Common myeloid progenitor, CD34-positive (primary cell): ENCODE results near the gene FEV.

Experiments
- CTCF ChIA-PET: fragments of 350-600 bp; sonication (Branson Sonifier 250); formaldehyde crosslinking; loops from one replicate; lab custom pipeline; 2021; ENCODE audit warnings: antibody characterized with exemption; lab: Charles Lee
- POLR2A ChIA-PET: fragments of 350-600 bp; sonication (Branson Sonifier 250); formaldehyde crosslinking; loops from one replicate; lab custom pipeline; 2021; ENCODE audit warnings: antibody characterized with exemption; lab: Charles Lee
- DNase-seq, 3 donors: peaks; one replicate each; pipeline versions ENCODE4 v3.0.0 to v3.0.0-alpha.2; 2013
- H3K27ac ChIP-seq, 2 experiments: 1 replicate in 1 of 2; 2 replicates in 1 of 2; pipeline ENCODE4 v1.7.0; 2013; ENCODE audit warnings: inconsistent platforms in 2 of 2, low read length in 2 of 2, mild to moderate bottlenecking in 2 of 2, low read depth in 1 of 2, moderate library complexity in 1 of 2; ENCODE audit not compliant: severe bottlenecking in 2 of 2, insufficient read depth in 1 of 2, poor library complexity in 1 of 2
- H3K27me3 ChIP-seq, 5 experiments: replicated peaks in 2 of 5; 1 replicate in 3 of 5; 2 replicates in 2 of 5; pipeline versions ENCODE4 v1.6.1 to v1.7.0; 2013; ENCODE audit warnings: low read length in 4 of 5, mild to moderate bottlenecking in 2 of 5, moderate library complexity in 2 of 5, inconsistent platforms in 1 of 5; ENCODE audit not compliant: insufficient read depth in 5 of 5, control insufficient read depth in 4 of 5
- H3K36me3 ChIP-seq, 4 experiments: 1 replicate in 2 of 4; 2 replicates in 2 of 4; pipeline versions ENCODE4 v1.6.1 to v1.7.0; 2013; ENCODE audit warnings: low read length in 3 of 4, control low read depth in 1 of 4, mild to moderate bottlenecking in 1 of 4; ENCODE audit not compliant: control insufficient read depth in 4 of 4, insufficient read depth in 4 of 4
- H3K4me1 ChIP-seq, 4 experiments: 1 replicate in 3 of 4; 2 replicates in 1 of 4; pipeline versions ENCODE4 v1.6.1 to v1.7.1; 2013; ENCODE audit warnings: low read length in 3 of 4, mild to moderate bottlenecking in 3 of 4, control low read depth in 1 of 4, inconsistent platforms in 1 of 4, moderate library complexity in 1 of 4; ENCODE audit not compliant: control insufficient read depth in 4 of 4, insufficient read depth in 4 of 4; ENCODE audit errors: control extremely low read depth in 1 of 4
- H3K4me3 ChIP-seq, 7 experiments: 1 replicate in 4 of 7; 2 replicates in 3 of 7; pipeline versions ENCODE4 v1.5.1 to v1.7.0; 2013; ENCODE audit warnings: mild to moderate bottlenecking in 7 of 7, low read length in 6 of 7, moderate library complexity in 6 of 7, inconsistent platforms in 2 of 7, low read depth in 2 of 7, control low read depth in 1 of 7; ENCODE audit not compliant: insufficient read depth in 4 of 7, control insufficient read depth in 1 of 7; ENCODE audit errors: extremely low read depth in 1 of 7
- H3K9me3 ChIP-seq, 5 experiments: 1 replicate in 4 of 5; 2 replicates in 1 of 5; pipeline versions ENCODE4 v1.6.1 to v1.7.1; 2013; ENCODE audit warnings: low read length in 4 of 5, mild to moderate bottlenecking in 2 of 5, inconsistent platforms in 1 of 5, low read depth in 1 of 5, moderate library complexity in 1 of 5; ENCODE audit not compliant: control insufficient read depth in 4 of 5, insufficient read depth in 2 of 5; ENCODE audit errors: control extremely low read depth in 1 of 5
- WGBS: methylation state at CpG from one replicate; pipeline ENCODE4 v1.1.5; 2013; ENCODE audit not compliant: insufficient coverage; 5-methylcytosine and 5-hydroxymethylcytosine counted together

The FEV gene

GRCh38 chr2:218979846-218980734, 4.9 kb downstream of the FEV start:
- DNase-seq = peak; percentile 87 to 93 (median 91)
- Histone ChIP-seq H3K4me1 (peaks cover 0 to 44% (median 24%) of the 10 kb centered on the region in 4 experiments), H3K36me3 (no peaks in the 10 kb centered on the region), H3K4me3 (peak overlapping the region in 4 of 7 experiments; percentile 19 to 74 (median 52)), H3K27me3 (peaks cover 9 to 92% (median 32%) of the 10 kb centered on the region in 5 experiments), H3K9me3 (no peaks in the 10 kb centered on the region), H3K27ac (no peak overlapping the region)
- ChIA-PET CTCF (interaction anchor here (0.6 to 5.6 kb wide), 29 partner anchors 9 to 180 kb away, joined by 3 to 48 read pairs (median 5); partner anchors contain the start of genes CRYBA2 and WNT6), POLR2A (no interaction called here)
- 0% methylated on average over 27 of the region's 39 CpGs for WGBS

- peaks cover 5 to 77% (median 21%) of the 10 kb centered on the region in 5 experiments for H3K27me3 ChIP-seq
These were observed 9.8 kb downstream of the FEV start for GRCh38 chr2:218975060-218975777.

GRCh38 chr2:218970894-218971293, 14.1 kb downstream of the FEV start:
- CTCF ChIA-PET = interaction anchor here (0.8 to 1.0 kb wide), 2 partner anchors 9 to 32 kb away, joined by 3 read pairs; no protein-coding TSS in a partner anchor
- H3K4me1 ChIP-seq = no peaks in the 10 kb centered on the region
- DNase-seq = no peak
- H3K9me3 ChIP-seq = no peaks in the 10 kb centered on the region
- no peak overlapping the region for H3K27ac ChIP-seq
- no peak overlapping the region for H3K4me3 ChIP-seq
- H3K36me3 ChIP-seq = no peaks in the 10 kb centered on the region
- 29% methylated on average over 1 of the region's 1 CpG for WGBS
- POLR2A ChIA-PET = no interaction called here
- H3K27me3 ChIP-seq = peaks cover 3 to 75% (median 16%) of the 10 kb centered on the region in 5 experiments

More at GRCh38 chr2:218975060-218975777, 9.8 kb downstream of the FEV start:
- WGBS = 100% methylated on average over 1 of the region's 4 CpGs
- ChIA-PET POLR2A (interaction anchor here (0.7 to 1.1 kb wide), 2 partner anchors 9 to 21 kb away, joined by 3 read pairs; partner anchors contain the start of gene FEV), CTCF (interaction anchor here (0.8 to 2.5 kb wide), 8 partner anchors 8 to 301 kb away, joined by 3 to 9 read pairs (median 4); no protein-coding TSS in a partner anchor)
- DNase-seq = no peak
- Histone ChIP-seq H3K27ac (no peak overlapping the region), H3K4me3 (no peak overlapping the region), H3K4me1 (peaks cover 0 to 6% (median 2%) of the 10 kb centered on the region in 4 experiments), H3K36me3 (no peaks in the 10 kb centered on the region), H3K9me3 (no peaks in the 10 kb centered on the region)

- H3K4me3 ChIP-seq = no peak overlapping the region
- peaks cover 0 to 4% (median 2%) of the 10 kb centered on the region in 5 experiments for H3K9me3 ChIP-seq
- no peaks in the 10 kb centered on the region for H3K36me3 ChIP-seq
- CTCF ChIA-PET = interaction anchor here (0.5 to 1.8 kb wide), 5 partner anchors 12 to 31 kb away, joined by 4 to 7 read pairs (median 6); no protein-coding TSS in a partner anchor
- POLR2A ChIA-PET = no interaction called here
- H3K27ac ChIP-seq = no peak overlapping the region
- DNase-seq = peak in 1 of 3 donors; percentile 22
- WGBS = 89% methylated on average over 4 of the region's 5 CpGs
- H3K4me1 ChIP-seq = peaks cover 0 to 21% (median 9%) of the 10 kb centered on the region in 4 experiments
- peaks cover 12 to 92% (median 36%) of the 10 kb centered on the region in 5 experiments for H3K27me3 ChIP-seq
These were observed 20.8 kb downstream of the FEV start for GRCh38 chr2:218964041-218964771.

GRCh38 chr2:218963601-218964000, 21.4 kb downstream of the FEV start:
- Histone ChIP-seq H3K4me3 (no peak overlapping the region), H3K27ac (no peak overlapping the region)

GRCh38 chr2:218962859-218963492, 22.0 kb downstream of the FEV start:
- 2% methylated on average over 32 of the region's 42 CpGs for WGBS
- no peak overlapping the region for H3K27ac ChIP-seq
- CTCF ChIA-PET = no interaction called here
- no peak overlapping the region for H3K4me3 ChIP-seq
- H3K27me3 ChIP-seq = peaks cover 10 to 96% (median 41%) of the 10 kb centered on the region in 5 experiments
- POLR2A ChIA-PET = no interaction called here
- peaks cover 0 to 4% (median 2%) of the 10 kb centered on the region in 5 experiments for H3K9me3 ChIP-seq
- H3K4me1 ChIP-seq = peaks cover 0 to 24% (median 10%) of the 10 kb centered on the region in 4 experiments
- no peaks in the 10 kb centered on the region for H3K36me3 ChIP-seq
- peak; percentile 48 to 73 (median 72) for DNase-seq

More at GRCh38 chr2:218963601-218964000, 21.4 kb downstream of the FEV start:
- ChIA-PET CTCF (interaction anchor here (0.5 to 1.8 kb wide), 3 partner anchors 12 to 26 kb away, joined by 4 to 7 read pairs (median 6); no protein-coding TSS in a partner anchor), POLR2A (no interaction called here)
- H3K36me3 ChIP-seq = no peaks in the 10 kb centered on the region
- peaks cover 0 to 4% (median 2%) of the 10 kb centered on the region in 5 experiments for H3K9me3 ChIP-seq
- peaks cover 0 to 24% (median 10%) of the 10 kb centered on the region in 4 experiments for H3K4me1 ChIP-seq
- H3K27me3 ChIP-seq = peaks cover 12 to 95% (median 36%) of the 10 kb centered on the region in 5 experiments
- 24% methylated on average over 3 of the region's 5 CpGs for WGBS
- DNase-seq = no peak
